ENCODE measurements around the gene VAT1L.

Gene VAT1L

GRCh38 chr16:77782694-77783093 is 5.7 kb upstream of the VAT1L start:
- Histone ChIP-seq H3K36me3 (ENCODE audit: control insufficient read depth, insufficient read depth, low read length) (no peaks in the 10 kb centered on the region), H3K9me3 (ENCODE audit: control insufficient read depth, insufficient read depth, low read depth, low read length) (no peaks in the 10 kb centered on the region), H3K27me3 (ENCODE audit: control insufficient read depth, insufficient read depth, low read length) (peaks cover 12% of the 10 kb centered on the region), H3K27ac (ENCODE audit: low read depth, low read length) (no peak overlapping the region), H3K4me1 (ENCODE audit: control insufficient read depth, insufficient read depth, low read length) (no peaks in the 10 kb centered on the region), H3K9ac (ENCODE audit: low read length) (no peak overlapping the region), H3K4me3 (ENCODE audit: low read depth, low read length) (no peak overlapping the region)

DNA sequence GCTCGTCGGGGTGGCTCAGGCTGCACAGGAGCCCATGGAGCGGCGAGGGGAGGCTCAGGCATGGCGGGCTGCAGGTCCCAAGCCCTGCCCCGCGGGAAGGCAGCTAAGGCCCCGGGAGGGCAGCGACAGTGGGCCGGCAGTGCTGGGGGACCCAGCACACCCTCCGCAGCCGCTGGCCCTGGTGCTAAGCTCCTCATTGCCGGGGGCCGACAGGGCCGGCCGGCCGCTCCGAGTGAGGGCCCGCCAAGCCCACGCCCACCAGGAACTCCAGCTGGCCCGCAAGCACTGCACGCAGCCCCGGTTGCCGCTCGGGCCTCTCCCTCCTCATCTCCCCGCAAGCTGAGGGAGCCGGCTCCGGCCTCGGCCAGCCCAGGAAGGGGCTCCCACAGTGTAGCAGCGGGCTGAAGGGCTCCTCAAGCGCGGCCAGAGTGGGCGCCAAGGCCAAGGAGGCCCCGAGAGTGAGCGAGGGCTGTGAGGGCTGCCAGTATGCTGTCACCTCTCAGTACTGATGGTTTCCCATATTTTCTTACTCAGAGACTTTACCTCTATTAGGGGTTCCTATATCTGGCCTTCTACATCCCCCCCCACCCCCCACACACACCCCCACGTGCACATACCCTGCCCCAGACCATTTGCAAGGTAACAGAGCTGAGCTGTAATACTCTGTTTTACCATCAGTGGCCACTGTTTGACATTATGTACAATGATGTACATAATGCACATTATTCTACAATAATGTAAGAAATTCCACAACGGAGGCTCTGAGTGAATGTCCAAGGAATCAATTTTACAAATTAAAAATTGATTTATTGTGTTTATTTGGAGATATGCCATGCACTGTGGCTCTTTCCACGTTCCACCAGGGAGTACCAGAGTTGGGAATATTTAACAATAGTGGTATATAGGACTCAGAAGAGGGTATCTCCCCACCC is 3.7 kb upstream of the VAT1L start:
- Histone ChIP-seq H3K36me3 (ENCODE audit: control insufficient read depth, insufficient read depth, low read length) (no peaks in the 10 kb centered on the region), H3K27ac (ENCODE audit: low read depth, low read length) (no peak overlapping the region)

DNA sequence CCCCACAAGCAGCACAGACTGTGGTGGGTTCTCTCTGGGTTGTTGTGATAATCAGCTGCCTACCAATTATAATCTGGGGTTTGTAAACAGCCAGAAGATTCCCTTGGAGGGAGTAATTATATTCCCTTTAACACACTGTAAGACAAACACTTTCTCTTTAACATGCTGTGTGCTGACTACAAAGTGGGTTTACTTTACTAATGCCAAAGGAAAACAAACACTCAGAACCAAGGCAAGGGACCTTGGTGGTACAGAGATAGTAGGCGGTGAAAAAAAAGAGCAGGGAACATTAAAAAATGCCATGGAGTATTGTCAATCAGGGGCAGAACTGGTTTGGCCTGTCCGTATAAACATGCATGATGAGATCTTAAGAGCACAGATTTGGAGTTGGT is 3.0 kb upstream of the VAT1L start:
- Histone ChIP-seq H3K4me1 (ENCODE audit: control insufficient read depth, insufficient read depth, low read length) (peaks cover 9% of the 10 kb centered on the region), H3K9me3 (ENCODE audit: control insufficient read depth, insufficient read depth, low read depth, low read length) (no peaks in the 10 kb centered on the region), H3K27me3 (ENCODE audit: control insufficient read depth, insufficient read depth, low read length) (peaks cover 36% of the 10 kb centered on the region), H3K36me3 (ENCODE audit: control insufficient read depth, insufficient read depth, low read length) (no peaks in the 10 kb centered on the region), H3K27ac (ENCODE audit: low read depth, low read length) (no peak overlapping the region), H3K4me3 (ENCODE audit: low read depth, low read length) (no peak overlapping the region), H3K9ac (ENCODE audit: low read length) (no peak overlapping the region)

More for the DNA sequence above, 3.7 kb upstream of the VAT1L start:
- no peak overlapping the region for H3K4me3 ChIP-seq (ENCODE audit: low read depth, low read length)
- H3K9ac ChIP-seq (ENCODE audit: low read length): no peak overlapping the region
- H3K27me3 ChIP-seq (ENCODE audit: control insufficient read depth, insufficient read depth, low read length): peaks cover 30% of the 10 kb centered on the region
- H3K9me3 ChIP-seq (ENCODE audit: control insufficient read depth, insufficient read depth, low read depth, low read length): no peaks in the 10 kb centered on the region
- peaks cover 4% of the 10 kb centered on the region; the same call in 1 of the 2 replicates for H3K4me1 ChIP-seq (ENCODE audit: control insufficient read depth, insufficient read depth, low read length)

- H3K4me1 ChIP-seq (ENCODE audit: control insufficient read depth, insufficient read depth, low read length): peaks cover 16% of the 10 kb centered on the region
- H3K27ac ChIP-seq (ENCODE audit: low read depth, low read length): no peak overlapping the region
- H3K27me3 ChIP-seq (ENCODE audit: control insufficient read depth, insufficient read depth, low read length): peaks cover 44% of the 10 kb centered on the region
- no peaks in the 10 kb centered on the region for H3K9me3 ChIP-seq (ENCODE audit: control insufficient read depth, insufficient read depth, low read depth, low read length)
- no peaks in the 10 kb centered on the region for H3K36me3 ChIP-seq (ENCODE audit: control insufficient read depth, insufficient read depth, low read length)
- no peak overlapping the region for H3K4me3 ChIP-seq (ENCODE audit: low read depth, low read length)
- H3K9ac ChIP-seq (ENCODE audit: low read length): no peak overlapping the region
Observed at GRCh38 chr16:77786186-77786847, 2.0 kb upstream of the VAT1L start.

- Histone ChIP-seq H3K4me3 (ENCODE audit: low read depth, low read length) (peak overlapping the region; percentile 94; the same call in 1 of the 2 replicates), H3K9ac (ENCODE audit: low read length) (no peak overlapping the region), H3K27ac (ENCODE audit: low read depth, low read length) (no peak overlapping the region), H3K27me3 (ENCODE audit: control insufficient read depth, insufficient read depth, low read length) (peaks cover 44% of the 10 kb centered on the region), H3K9me3 (ENCODE audit: control insufficient read depth, insufficient read depth, low read depth, low read length) (no peaks in the 10 kb centered on the region), H3K4me1 (ENCODE audit: control insufficient read depth, insufficient read depth, low read length) (peaks cover 20% of the 10 kb centered on the region), H3K36me3 (ENCODE audit: control insufficient read depth, insufficient read depth, low read length) (no peaks in the 10 kb centered on the region)
Observed at GRCh38 chr16:77787452-77787851, 912 bp upstream of the VAT1L start.

DNA sequence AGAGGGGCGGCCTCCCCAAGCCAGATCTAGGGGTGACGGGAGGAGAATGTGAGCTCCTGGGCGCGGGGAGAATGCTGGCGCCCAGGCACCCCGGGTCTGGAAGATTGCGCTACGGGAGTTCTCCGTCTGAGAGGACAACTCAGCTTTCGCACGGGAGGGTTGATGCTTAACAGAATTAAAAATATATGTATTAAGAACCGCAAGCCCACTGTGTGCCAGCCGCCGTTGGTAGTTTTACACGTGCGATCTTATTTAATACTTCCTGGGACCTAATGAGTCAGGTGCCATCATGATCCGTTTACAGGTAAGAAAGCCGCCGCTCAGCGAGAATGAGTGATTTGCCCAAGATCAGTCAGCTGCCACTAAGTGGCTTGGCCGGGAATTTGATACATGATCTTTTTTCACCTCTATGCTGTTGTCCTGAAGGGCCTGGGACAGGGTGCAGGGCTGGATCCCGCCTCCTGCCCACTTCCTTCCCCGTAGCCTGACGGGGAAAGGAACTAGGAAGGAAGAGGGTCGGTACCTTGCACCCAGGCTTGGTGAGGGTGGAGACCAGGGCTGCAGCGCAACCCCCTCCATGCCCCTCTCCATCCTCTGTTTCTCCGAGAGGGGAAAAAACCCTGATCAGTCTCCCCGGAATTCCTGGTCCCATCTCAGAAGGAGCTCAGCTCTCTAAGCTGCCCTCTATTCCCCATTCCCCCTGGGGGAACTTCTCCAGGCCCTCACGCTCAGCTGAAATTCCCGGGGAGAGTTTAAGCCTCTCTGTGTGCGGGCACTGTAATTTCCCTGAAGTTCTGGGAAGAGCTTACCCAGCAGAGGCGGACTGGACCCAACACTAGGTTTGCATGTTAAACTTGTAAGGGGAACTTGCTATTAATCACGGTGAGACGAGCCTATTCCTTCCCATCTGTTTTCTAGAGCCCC is 983 bp downstream of the VAT1L start:
- Histone ChIP-seq H3K4me3 (ENCODE audit: low read depth, low read length) (peak overlapping the region; percentile 94), H3K4me1 (ENCODE audit: control insufficient read depth, insufficient read depth, low read length) (peaks cover 20% of the 10 kb centered on the region), H3K9ac (ENCODE audit: low read length) (peak overlapping the region; percentile 70), H3K36me3 (ENCODE audit: control insufficient read depth, insufficient read depth, low read length) (no peaks in the 10 kb centered on the region), H3K27me3 (ENCODE audit: control insufficient read depth, insufficient read depth, low read length) (peaks cover 44% of the 10 kb centered on the region), H3K9me3 (ENCODE audit: control insufficient read depth, insufficient read depth, low read depth, low read length) (no peaks in the 10 kb centered on the region), H3K27ac (ENCODE audit: low read depth, low read length) (no peak overlapping the region)

DNA sequence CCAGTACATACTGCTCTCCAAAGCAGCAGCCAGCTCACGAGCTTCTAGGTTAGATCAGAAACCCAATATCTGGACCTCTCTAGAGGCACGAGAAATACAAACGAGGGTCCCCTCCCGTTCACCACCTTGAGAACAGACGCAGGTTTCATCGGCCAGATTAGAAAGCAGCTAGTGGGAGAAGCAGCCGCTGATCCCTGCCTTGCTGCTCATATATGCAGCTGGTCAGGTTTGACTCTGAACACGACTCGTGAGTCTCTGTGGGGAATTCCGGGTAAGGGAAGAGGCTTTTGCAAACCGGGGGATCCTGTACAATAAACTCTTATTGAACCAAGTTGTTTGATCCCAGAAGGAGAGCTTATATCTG is 1.6 kb downstream of the VAT1L start:
- peaks cover 44% of the 10 kb centered on the region for H3K27me3 ChIP-seq (ENCODE audit: control insufficient read depth, insufficient read depth, low read length)
- H3K27ac ChIP-seq (ENCODE audit: low read depth, low read length): no peak overlapping the region
- no peaks in the 10 kb centered on the region for H3K9me3 ChIP-seq (ENCODE audit: control insufficient read depth, insufficient read depth, low read depth, low read length)
- peak overlapping the region; percentile 70 for H3K9ac ChIP-seq (ENCODE audit: low read length)
- peak overlapping the region; percentile 94 for H3K4me3 ChIP-seq (ENCODE audit: low read depth, low read length)
- peaks cover 20% of the 10 kb centered on the region for H3K4me1 ChIP-seq (ENCODE audit: control insufficient read depth, insufficient read depth, low read length)
- no peaks in the 10 kb centered on the region for H3K36me3 ChIP-seq (ENCODE audit: control insufficient read depth, insufficient read depth, low read length)

- Histone ChIP-seq H3K9me3 (ENCODE audit: control insufficient read depth, insufficient read depth, low read depth, low read length) (no peaks in the 10 kb centered on the region), H3K4me3 (ENCODE audit: low read depth, low read length) (peak overlapping the region; percentile 94), H3K36me3 (ENCODE audit: control insufficient read depth, insufficient read depth, low read length) (no peaks in the 10 kb centered on the region), H3K4me1 (ENCODE audit: control insufficient read depth, insufficient read depth, low read length) (peaks cover 20% of the 10 kb centered on the region), H3K27ac (ENCODE audit: low read depth, low read length) (no peak overlapping the region), H3K9ac (ENCODE audit: low read length) (peak overlapping the region; percentile 29), H3K27me3 (ENCODE audit: control insufficient read depth, insufficient read depth, low read length) (peaks cover 44% of the 10 kb centered on the region)
Observed at GRCh38 chr16:77790912-77791311, 2.5 kb downstream of the VAT1L start.

DNA sequence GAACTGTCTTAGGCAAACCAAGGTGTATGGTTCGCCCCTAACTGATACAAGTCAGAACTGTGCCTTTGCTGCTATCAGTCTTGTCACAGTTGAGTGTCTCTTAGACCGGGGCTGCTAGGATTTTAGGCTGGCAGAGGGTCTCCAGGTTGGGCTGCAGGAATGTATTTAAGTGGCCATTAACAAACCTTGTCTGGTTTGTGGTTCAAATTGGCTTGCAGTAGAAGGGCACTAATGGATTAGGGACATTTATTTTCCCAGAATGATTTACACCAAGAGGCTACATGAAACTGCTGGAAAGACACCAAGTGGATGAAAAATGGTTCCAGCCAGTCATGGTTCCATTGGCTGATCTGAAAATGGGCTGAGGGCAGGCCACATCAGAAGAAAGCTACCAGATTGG is 5.1 kb downstream of the VAT1L start:
- H3K9me3 ChIP-seq (ENCODE audit: control insufficient read depth, insufficient read depth, low read depth, low read length): no peaks in the 10 kb centered on the region
- H3K36me3 ChIP-seq (ENCODE audit: control insufficient read depth, insufficient read depth, low read length): no peaks in the 10 kb centered on the region
- peaks cover 28% of the 10 kb centered on the region for H3K27me3 ChIP-seq (ENCODE audit: control insufficient read depth, insufficient read depth, low read length)
- peaks cover 17% of the 10 kb centered on the region for H3K4me1 ChIP-seq (ENCODE audit: control insufficient read depth, insufficient read depth, low read length)
- no peak overlapping the region for H3K27ac ChIP-seq (ENCODE audit: low read depth, low read length)
- no peak overlapping the region for H3K9ac ChIP-seq (ENCODE audit: low read length)
- H3K4me3 ChIP-seq (ENCODE audit: low read depth, low read length): no peak overlapping the region

GRCh38 chr16:77794586-77794985 is 6.2 kb downstream of the VAT1L start:
- H3K4me3 ChIP-seq (ENCODE audit: low read depth, low read length): no peak overlapping the region
- H3K9me3 ChIP-seq (ENCODE audit: control insufficient read depth, insufficient read depth, low read depth, low read length): no peaks in the 10 kb centered on the region
- H3K4me1 ChIP-seq (ENCODE audit: control insufficient read depth, insufficient read depth, low read length): peaks cover 17% of the 10 kb centered on the region
- H3K27ac ChIP-seq (ENCODE audit: low read depth, low read length): no peak overlapping the region
- no peak overlapping the region for H3K9ac ChIP-seq (ENCODE audit: low read length)
- H3K27me3 ChIP-seq (ENCODE audit: control insufficient read depth, insufficient read depth, low read length): peaks cover 16% of the 10 kb centered on the region
- H3K36me3 ChIP-seq (ENCODE audit: control insufficient read depth, insufficient read depth, low read length): no peaks in the 10 kb centered on the region
